Left ventricle myocardium inferior (tissue), 1 donor: ENCODE results near the gene TMEM165. TPM values are rescaled to one million over a fixed set of nuclear protein-coding genes. Genes with fewer than 3 reads are reported as not detected.

Source experiments
- DNase-seq: peaks from one replicate; pipeline ENCODE4 v3.0.0-alpha.2; 2020
- H3K27ac ChIP-seq: fragments of 200-600 bp; replicated peaks from 2 replicates; pipeline ENCODE4 v1.8.0; 2021
- H3K27me3 ChIP-seq: fragments of 200-600 bp; 2 replicates; pipeline ENCODE4 v1.8.0; 2021; ENCODE audit warnings: low read depth
- H3K36me3 ChIP-seq: fragments of 200-600 bp; 2 replicates; pipeline ENCODE4 v1.8.0; 2021
- H3K4me1 ChIP-seq: fragments of 200-600 bp; 2 replicates; pipeline ENCODE4 v1.8.0; 2021
- H3K4me3 ChIP-seq: fragments of 200-600 bp; 2 replicates; pipeline ENCODE4 v1.8.0; 2021; ENCODE audit warnings: mild to moderate bottlenecking, moderate library complexity
- H3K9me3 ChIP-seq: fragments of 200-600 bp; replicated peaks from 2 replicates; pipeline ENCODE4 v1.8.0; 2021
- intact Hi-C: fragments of 100-400 bp; cut with micrococcal nuclease; formaldehyde crosslinking; loops from one replicate; pipeline ENCODE4 v1.11.0; 2022
- total RNA-seq: library from RNA; stranded (reverse); fragmentation: NEBNext Ultra II Directional; extraction: Animal tissue kit (Norgen Biotek cat#: 25700); gene quantifications from one replicate; pipeline ENCODE4 v1.2.1, GENCODE V29; 2021
- TF ChIP-seq, protein P1 (sequence below): fragments of 200-600 bp; IDR thresholded peaks from 2 replicates; pipeline ENCODE4 v1.8.0; 2021; ENCODE audit warnings: antibody characterized with exemption, mild to moderate bottlenecking, borderline replicate concordance
- donor health status: DM: no; HTN: yes; CAD: no; lungs with severe emphysema.

Gene TMEM165
- total RNA-seq, 1 donor from 2014 or later: 41.6 TPM

DNA sequence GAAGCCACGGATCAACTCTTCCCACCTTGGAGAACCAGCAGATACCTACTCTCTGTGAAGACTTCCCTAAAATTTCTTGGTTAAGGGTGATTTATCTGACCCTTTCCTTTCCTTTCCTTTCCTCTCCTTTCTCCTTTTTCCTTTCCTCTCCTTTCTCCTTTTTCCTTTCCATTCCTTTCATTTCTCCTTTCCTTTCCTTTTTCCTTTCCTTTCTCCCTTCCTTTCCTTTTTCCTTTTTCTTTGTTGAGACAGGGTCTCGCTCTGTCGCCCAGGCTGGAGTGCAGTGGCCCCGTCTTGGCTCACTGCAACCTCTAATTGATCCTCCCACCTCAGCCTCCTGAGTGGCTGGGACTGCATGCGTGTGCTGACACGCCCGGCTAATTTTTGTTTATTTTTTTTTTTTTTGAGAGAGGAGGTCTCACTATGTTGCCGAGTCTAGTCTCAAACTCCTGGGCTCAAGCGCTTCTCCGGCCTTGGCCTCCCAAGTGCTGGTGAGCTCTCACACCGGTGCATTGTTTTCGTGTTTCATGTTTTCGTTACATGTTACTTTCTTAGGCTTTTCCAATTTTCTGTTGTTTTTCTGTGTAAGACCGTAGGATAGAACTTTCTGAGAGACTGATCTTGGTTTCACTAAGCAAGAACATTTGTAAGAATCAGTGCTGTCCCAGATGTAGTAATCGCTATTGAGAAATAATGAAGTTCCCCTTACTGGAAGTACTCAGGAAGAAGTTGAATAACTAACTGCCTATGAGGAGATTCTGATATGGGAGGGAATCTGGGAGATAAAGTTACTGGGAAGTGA, 2.0 kb downstream of the TMEM165 start:
- H3K9me3 ChIP-seq: no peaks in the 10 kb centered on the region
- peak overlapping the region; percentile 89 for H3K4me3 ChIP-seq
- H3K27ac ChIP-seq: peak overlapping the region; percentile 98
- intact Hi-C loops: no loop called here
- peaks cover 5% of the 10 kb centered on the region for H3K36me3 ChIP-seq
- DNase-seq: no peak
- TF ChIP-seq, protein P1, sequence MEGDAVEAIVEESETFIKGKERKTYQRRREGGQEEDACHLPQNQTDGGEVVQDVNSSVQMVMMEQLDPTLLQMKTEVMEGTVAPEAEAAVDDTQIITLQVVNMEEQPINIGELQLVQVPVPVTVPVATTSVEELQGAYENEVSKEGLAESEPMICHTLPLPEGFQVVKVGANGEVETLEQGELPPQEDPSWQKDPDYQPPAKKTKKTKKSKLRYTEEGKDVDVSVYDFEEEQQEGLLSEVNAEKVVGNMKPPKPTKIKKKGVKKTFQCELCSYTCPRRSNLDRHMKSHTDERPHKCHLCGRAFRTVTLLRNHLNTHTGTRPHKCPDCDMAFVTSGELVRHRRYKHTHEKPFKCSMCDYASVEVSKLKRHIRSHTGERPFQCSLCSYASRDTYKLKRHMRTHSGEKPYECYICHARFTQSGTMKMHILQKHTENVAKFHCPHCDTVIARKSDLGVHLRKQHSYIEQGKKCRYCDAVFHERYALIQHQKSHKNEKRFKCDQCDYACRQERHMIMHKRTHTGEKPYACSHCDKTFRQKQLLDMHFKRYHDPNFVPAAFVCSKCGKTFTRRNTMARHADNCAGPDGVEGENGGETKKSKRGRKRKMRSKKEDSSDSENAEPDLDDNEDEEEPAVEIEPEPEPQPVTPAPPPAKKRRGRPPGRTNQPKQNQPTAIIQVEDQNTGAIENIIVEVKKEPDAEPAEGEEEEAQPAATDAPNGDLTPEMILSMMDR: no peak
- peaks cover 60% of the 10 kb centered on the region for H3K4me1 ChIP-seq
- no peaks in the 10 kb centered on the region for H3K27me3 ChIP-seq

DNA sequence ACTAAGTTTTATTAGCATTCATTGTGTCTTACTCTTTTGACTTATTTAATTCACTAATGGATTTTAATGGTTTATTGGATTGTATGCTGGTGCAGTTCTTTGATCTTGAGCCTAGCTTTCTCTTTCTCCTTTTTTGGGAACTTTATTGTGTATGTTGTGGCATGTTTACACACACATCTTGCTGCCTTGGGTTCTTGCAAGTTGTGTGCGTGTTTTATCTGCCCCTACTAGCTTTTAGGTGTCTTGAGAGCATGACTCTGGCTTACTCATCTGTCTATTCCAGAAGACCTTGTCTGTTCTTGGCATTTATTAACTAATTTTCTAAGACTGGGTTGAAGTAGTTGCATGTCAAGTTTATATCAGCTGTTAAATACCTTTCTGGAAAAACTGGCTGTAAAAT, 2.7 kb downstream of the TMEM165 start:
- Histone ChIP-seq H3K27ac (peak overlapping the region; percentile 98), H3K4me3 (peak overlapping the region; percentile 89), H3K4me1 (peaks cover 60% of the 10 kb centered on the region), H3K36me3 (peaks cover 10% of the 10 kb centered on the region), H3K9me3 (no peaks in the 10 kb centered on the region), H3K27me3 (no peaks in the 10 kb centered on the region)
- TF ChIP-seq, protein P1: no peak
- DNase-seq: no peak
- intact Hi-C loops: no loop called here

DNA sequence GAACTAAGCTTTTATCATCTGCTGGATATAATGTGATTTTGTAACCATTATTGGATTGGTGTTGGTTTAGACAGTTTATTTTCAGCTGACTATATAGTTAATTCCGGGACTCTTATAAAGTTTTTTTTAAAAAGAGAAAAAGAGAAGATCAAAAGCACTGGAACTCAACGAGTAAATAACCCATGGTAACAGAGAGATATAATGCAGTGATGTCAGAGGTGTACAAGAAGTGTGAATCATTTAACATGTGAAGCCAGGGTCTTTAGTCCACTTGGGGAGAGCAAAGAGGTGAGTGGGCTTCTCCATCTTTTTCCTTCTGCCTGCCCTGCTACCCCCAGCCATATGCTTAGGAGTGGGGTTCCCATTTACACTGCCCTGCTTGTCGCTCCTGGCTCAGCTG, 3.2 kb downstream of the TMEM165 start:
- no peaks in the 10 kb centered on the region for H3K27me3 ChIP-seq
- no peak for DNase-seq
- peak overlapping the region; percentile 89 for H3K4me3 ChIP-seq
- peak overlapping the region; percentile 98 for H3K27ac ChIP-seq
- intact Hi-C loops: no loop called here
- H3K9me3 ChIP-seq: no peaks in the 10 kb centered on the region
- peaks cover 64% of the 10 kb centered on the region for H3K4me1 ChIP-seq
- H3K36me3 ChIP-seq: peaks cover 13% of the 10 kb centered on the region
- TF ChIP-seq, protein P1: no peak

DNA sequence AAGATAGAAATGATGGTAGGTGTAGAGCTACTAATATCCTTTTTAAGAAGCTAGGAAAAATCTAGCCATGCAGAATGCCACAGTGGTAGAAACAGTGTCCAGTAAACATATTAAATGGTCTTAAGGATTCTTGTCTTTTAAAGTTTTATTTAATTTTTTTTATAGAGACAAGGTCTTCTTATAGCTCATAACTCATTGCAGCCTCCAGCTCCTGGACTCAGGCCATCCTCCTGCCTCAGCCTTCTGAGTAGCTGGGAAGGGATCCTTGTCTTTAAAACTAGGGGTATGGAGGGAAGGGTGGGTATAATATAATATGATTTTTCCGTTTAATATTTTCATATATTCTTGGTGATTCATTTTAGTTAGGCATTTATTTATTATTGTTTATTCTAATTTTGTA, 3.8 kb downstream of the TMEM165 start:
- H3K36me3 ChIP-seq: peaks cover 20% of the 10 kb centered on the region
- no peaks in the 10 kb centered on the region for H3K9me3 ChIP-seq
- TF ChIP-seq, protein P1: no peak
- peak overlapping the region; percentile 89 for H3K4me3 ChIP-seq
- peaks cover 66% of the 10 kb centered on the region for H3K4me1 ChIP-seq
- H3K27ac ChIP-seq: no peak overlapping the region
- intact Hi-C loops: no loop called here
- no peak for DNase-seq
- H3K27me3 ChIP-seq: no peaks in the 10 kb centered on the region

DNA sequence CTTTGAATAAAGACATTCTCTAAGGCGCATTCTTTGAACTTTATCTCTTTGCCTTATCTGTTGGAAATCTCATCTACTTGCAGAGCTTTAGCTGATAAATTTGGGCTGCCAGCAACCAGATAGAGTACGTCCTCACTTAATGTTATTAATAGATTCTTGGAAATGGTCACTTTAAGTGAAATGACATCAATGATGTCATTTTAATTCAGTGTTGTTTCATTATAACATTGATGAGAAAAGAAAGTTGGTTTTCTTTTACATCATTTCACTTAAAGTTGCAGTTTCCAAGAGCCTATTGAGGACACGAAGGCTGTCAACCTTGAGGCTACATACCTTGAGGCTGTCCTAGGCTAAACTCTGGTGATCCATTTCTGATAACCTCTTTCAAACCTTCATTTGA, 9.3 kb downstream of the TMEM165 start:
- H3K27me3 ChIP-seq: no peaks in the 10 kb centered on the region
- peaks cover 47% of the 10 kb centered on the region for H3K4me1 ChIP-seq
- no peak overlapping the region for H3K4me3 ChIP-seq
- no peak for DNase-seq
- TF ChIP-seq, protein P1: no peak
- no peak overlapping the region for H3K27ac ChIP-seq
- no peaks in the 10 kb centered on the region for H3K9me3 ChIP-seq
- H3K36me3 ChIP-seq: peaks cover 44% of the 10 kb centered on the region
- intact Hi-C loops: no loop called here
